Fibroblast of mammary gland (primary cell): Measurements from ENCODE around the gene NCOA1.
"Not testable (repeated sequence)": the region's sequence is repeated elsewhere in the genome, so short reads cannot be mapped to it uniquely, and the experiment has no call there.

ENCODE experiments used
- DNase-seq: peaks from one replicate; pipeline ENCODE4 v3.0.0-alpha.2; 2010; ENCODE audit warnings: low read depth
- H3K4me3 ChIP-seq: 2 replicates; pipeline ENCODE4 v1.5.1; 2011; ENCODE audit warnings: low read depth, mild to moderate bottlenecking, low read length, moderate library complexity; ENCODE audit not compliant: control insufficient read depth
- CTCF ChIP-seq: conservative IDR thresholded peaks from 2 replicates; pipeline ENCODE4 v1.5.1; 2011; ENCODE audit warnings: low read depth, low read length, inconsistent platforms; ENCODE audit not compliant: control insufficient read depth, insufficient read depth

The NCOA1 gene

DNA sequence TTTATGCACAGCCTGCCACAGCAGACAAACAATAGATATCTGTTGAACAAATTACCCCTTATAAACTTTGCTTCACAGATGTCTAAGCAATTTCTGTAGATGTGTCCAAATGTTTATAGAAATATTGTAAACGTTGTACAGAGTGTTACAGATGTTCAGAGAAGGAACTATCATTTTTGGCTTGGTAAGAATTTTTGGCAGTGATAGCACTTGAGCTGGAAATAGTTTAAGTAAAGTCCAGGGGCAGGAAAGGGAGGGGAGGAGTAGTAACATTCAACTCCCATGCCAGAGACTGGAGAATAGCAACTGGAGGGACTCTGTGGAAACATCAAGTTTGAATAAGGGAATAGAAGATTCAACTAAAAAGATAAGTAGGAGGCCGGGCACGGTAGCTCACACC, 297.8 kb downstream of the NCOA1 start:
- DNase-seq = no peak
- TF ChIP-seq CTCF = no peak
- H3K4me3 ChIP-seq = no peak overlapping the region

- no peak for DNase-seq
- TF ChIP-seq CTCF = no peak
- H3K4me3 ChIP-seq = no peak overlapping the region
Measured at GRCh38 chr2:24791452-24791851, 300.4 kb downstream of the NCOA1 start.

DNA sequence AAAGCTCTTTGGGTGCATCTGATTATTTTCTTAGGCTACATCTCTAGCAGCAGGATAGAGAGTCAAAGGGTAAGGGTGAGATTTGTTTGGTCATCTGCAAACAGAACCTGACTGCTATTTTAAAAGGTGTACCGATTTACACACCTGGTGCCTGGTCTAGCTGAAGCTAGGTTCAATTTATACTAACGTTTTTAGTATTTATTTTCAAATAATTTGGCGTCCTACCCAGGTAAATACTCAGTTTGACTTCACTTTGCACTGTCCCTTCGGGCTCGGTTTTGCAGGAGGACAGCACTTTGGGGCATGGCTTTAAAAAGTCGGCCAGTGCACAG, 301.5 kb downstream of the NCOA1 start:
- H3K4me3 ChIP-seq = peak overlapping the region; percentile 79
- DNase-seq = no peak
- no peak for TF ChIP-seq CTCF

DNA sequence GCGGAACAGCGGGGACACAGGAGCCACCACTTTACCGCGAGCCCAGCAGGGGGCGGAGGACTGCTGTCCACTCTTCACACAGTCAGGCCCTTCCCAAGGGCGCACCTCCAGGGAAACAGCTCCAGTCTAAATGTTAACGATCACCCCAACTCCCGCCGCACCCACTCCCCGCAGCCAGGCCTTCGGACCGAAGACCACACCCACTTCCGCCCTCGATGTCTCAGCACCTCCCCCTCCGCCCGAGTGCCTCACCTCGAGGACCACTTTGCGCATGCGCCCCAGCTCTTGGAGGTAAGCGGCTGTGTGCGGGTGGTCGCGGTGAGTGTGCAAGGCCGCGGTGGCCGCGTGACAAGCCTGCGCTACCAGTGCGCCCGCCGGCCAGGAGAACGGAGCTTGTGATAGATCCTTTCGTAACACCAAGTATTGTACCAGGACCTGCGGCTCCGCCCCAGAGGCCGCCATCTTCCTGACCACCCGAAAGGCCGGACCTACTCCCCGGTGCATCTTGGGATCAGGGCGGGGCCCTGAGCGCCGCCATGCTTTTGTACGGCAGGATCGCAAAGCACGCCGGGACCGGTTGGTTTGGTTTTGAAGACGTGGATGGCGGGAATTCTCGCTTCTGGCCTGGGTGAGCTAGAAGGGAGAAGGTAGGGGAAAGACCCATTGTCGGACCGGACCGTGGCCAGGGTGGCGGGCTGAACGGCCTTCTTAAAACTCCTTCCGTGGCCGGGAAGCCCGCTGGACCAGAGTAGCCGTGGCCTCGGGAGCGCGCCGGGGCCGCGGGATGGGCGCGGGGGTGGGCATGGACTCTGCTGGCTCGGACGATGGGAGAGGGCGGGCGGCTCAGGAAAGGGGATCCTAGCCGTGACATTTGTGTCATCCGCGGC, 302.1 kb downstream of the NCOA1 start, which contains the start of the genes CENPO and PTRHD1:
TSS of gene CENPO (plus strand) at position 552 of the 887 bp plus-strand sequence. CDS start 495 bp downstream, outside the sequence.
TSS of gene PTRHD1 (minus strand) at position 518 of the 887 bp plus-strand sequence. CDS start at position 504, 14 bp downstream.
- H3K4me3 ChIP-seq = peak within 1 kb of the TSS; percentile 79
- DNase-seq = peak; percentile 94
- peak; percentile 65 for TF ChIP-seq CTCF

- no peak for TF ChIP-seq CTCF
- peak; percentile 33 for DNase-seq
- H3K4me3 ChIP-seq = peak overlapping the region; percentile 79
Measured at GRCh38 chr2:24793761-24794435, 302.8 kb downstream of the NCOA1 start.

DNA sequence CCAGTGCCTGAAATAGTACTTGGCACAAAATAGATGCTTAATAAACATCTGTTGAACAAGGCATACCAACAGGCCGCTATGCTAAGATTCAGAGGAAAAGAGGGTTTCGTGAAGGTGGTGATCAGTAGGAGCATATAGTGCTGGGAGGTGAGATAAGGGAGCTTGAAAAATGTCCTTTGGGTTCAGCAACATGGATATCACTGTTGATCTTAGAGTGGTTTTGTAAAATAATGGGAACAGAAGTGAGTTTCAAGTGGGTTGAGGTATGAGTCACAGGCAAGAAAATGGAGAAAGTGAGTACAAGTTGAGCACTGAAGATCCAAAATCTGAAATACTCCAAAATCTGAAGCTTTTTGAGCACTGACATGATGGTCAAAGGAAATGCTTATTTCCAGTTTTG, 306.6 kb downstream of the NCOA1 start:
- DNase-seq = no peak
- TF ChIP-seq CTCF = no peak
- no peak overlapping the region for H3K4me3 ChIP-seq

DNA sequence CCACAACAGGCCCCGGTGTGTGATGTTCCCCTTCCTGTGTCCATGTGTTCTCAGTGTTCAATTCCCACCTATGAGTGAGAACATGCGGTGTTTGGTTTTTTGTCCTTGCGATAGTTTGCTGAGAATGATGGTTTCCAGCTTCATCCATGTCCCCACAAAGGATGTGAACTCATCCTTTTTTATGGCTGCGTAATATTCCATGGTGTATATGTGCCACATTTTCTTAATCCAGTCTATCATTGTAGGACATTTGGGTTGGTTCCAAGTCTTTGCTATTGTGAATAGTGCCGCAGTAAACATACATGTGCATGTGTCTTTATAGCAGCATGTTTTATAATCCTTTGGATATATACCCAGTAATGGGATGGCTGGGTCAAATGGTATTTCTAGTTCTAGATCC, 309.4 kb downstream of the NCOA1 start:
- DNase-seq, H3K4me3 ChIP-seq: not testable (repeated sequence)

DNA sequence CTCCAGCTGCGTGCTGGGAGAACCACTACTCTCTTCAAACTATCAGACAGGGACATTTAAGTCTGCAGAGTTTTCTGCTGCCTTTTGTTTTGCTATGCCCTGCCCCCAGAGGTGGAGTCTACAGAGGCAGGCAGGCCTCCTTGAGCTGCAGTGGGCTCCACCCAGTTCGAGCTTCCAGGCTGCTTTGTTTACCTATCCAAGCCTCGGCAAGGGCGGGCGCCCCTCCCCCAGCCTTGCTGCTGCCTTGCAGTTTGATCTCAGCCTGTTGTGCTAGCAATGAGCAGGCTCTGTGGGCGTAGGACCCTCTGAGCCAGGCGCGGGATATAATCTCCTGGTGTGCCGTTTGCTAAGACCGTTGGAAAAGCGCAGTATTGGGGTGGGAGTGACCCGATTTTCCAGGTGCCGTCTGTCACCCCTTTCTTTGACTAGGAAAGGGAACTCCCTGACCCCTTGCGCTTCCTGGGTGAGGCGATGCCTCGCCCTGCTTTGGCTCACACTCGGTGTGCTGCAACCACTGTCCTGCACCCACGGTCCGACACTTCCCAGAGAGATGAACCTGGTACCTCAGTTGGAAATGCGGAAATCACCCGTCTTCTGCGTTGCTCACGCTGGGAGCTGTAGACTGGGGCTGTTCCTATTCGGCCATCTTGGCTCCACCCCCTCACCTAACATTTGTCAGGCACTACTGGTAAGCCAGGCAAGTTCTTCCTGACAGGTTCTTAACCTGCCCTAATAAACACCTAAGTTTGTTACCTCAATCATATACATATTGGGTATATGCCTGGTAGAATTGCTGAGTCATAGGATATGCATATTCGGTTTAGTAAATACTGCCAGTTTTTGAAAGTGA, 315.0 kb downstream of the NCOA1 start:
- H3K4me3 ChIP-seq, DNase-seq: not testable (repeated sequence)
